ENCODE data around the gene SLC35C1.
"Not testable (repeated sequence)": the region's sequence is repeated elsewhere in the genome, so short reads cannot be mapped to it uniquely, and the experiment has no call there.

GRCh38 chr11:45826492-45826891 lies 21.5 kb downstream of the SLC35C1 start:
- TF ChIP-seq POLR2A, POLR2AphosphoS5 (IDR thresholded peaks at IDR 0.05): not testable (repeated sequence)
- TF ChIP-seq, protein P1, sequence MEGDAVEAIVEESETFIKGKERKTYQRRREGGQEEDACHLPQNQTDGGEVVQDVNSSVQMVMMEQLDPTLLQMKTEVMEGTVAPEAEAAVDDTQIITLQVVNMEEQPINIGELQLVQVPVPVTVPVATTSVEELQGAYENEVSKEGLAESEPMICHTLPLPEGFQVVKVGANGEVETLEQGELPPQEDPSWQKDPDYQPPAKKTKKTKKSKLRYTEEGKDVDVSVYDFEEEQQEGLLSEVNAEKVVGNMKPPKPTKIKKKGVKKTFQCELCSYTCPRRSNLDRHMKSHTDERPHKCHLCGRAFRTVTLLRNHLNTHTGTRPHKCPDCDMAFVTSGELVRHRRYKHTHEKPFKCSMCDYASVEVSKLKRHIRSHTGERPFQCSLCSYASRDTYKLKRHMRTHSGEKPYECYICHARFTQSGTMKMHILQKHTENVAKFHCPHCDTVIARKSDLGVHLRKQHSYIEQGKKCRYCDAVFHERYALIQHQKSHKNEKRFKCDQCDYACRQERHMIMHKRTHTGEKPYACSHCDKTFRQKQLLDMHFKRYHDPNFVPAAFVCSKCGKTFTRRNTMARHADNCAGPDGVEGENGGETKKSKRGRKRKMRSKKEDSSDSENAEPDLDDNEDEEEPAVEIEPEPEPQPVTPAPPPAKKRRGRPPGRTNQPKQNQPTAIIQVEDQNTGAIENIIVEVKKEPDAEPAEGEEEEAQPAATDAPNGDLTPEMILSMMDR (IDR thresholded peaks at IDR 0.05): not testable (repeated sequence)
